RWPE2 (cell line): ENCODE measurements around the gene USP34.

ENCODE experiments used
- ATAC-seq: fragments of 200-7000 bp; cut with Tn5 transposase; 3 replicates; pipeline ENCODE4 v1.9.1; 2021; ENCODE audit warnings: low read depth
- DNase-seq: peaks from one replicate; pipeline ENCODE4 v3.0.0-alpha.2; 2020; ENCODE audit warnings: low spot score
- H3K27ac ChIP-seq: fragments of 450-650 bp; 2 replicates; pipeline ENCODE4 v1.5.1; 2017; ENCODE audit warnings: mild to moderate bottlenecking; ENCODE audit not compliant: poor library complexity, severe bottlenecking
- H3K27me3 ChIP-seq: fragments of 250-450 bp; sonication (Bioruptor Pico); 2 replicates; pipeline ENCODE4 v1.5.1; 2021; ENCODE audit warnings: mild to moderate bottlenecking, moderate library complexity; ENCODE audit not compliant: insufficient read depth, poor library complexity, severe bottlenecking
- H3K36me3 ChIP-seq: fragments of 250-450 bp; sonication (Bioruptor Pico); 2 replicates; pipeline ENCODE4 v1.5.1; 2020; ENCODE audit warnings: low read depth, mild to moderate bottlenecking, moderate library complexity
- H3K4me1 ChIP-seq: fragments of 250-450 bp; sonication (Bioruptor Pico); 2 replicates; pipeline ENCODE4 v1.5.1; 2021; ENCODE audit warnings: mild to moderate bottlenecking, moderate library complexity; ENCODE audit not compliant: insufficient read depth, poor library complexity, severe bottlenecking
- H3K4me3 ChIP-seq: fragments of 250-450 bp; sonication (Bioruptor Pico); 2 replicates; pipeline ENCODE4 v1.5.1; 2021; ENCODE audit warnings: mild to moderate bottlenecking, moderate library complexity; ENCODE audit not compliant: severe bottlenecking
- H3K9me3 ChIP-seq: fragments of 250-450 bp; sonication (Bioruptor Pico); 2 replicates; pipeline ENCODE4 v1.5.1; 2021; ENCODE audit warnings: mild to moderate bottlenecking, moderate library complexity; ENCODE audit not compliant: severe bottlenecking
- TF ChIP-seq, protein P1 (sequence below): fragments of 450-650 bp; IDR thresholded peaks from one replicate; pipeline ENCODE4 v1.5.1; 2017; ENCODE audit warnings: mild to moderate bottlenecking, moderate library complexity; ENCODE audit not compliant: poor library complexity, severe bottlenecking

Gene USP34

DNA sequence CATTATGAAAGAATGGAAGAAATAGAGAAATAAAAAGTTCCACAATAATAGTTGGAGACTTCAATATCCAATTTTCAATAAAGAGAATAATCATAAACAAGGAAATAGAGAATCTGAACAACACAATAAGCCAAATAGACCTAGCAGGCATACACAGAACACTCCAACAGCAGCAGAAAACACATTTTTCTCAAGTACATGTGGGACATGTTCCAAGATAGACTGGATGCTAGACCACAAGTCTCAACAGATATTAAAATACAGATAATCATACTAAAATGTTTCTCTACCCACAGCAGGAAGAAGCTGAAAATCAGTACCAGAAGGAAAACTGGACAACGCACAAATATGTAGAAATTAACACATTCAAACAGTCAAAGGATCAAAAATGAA, 113.9 kb downstream of the USP34 start:
- H3K9me3 ChIP-seq: peaks cover 8% of the 10 kb centered on the region
- H3K36me3 ChIP-seq: peaks cover 21% of the 10 kb centered on the region
- TF ChIP-seq, protein P1, sequence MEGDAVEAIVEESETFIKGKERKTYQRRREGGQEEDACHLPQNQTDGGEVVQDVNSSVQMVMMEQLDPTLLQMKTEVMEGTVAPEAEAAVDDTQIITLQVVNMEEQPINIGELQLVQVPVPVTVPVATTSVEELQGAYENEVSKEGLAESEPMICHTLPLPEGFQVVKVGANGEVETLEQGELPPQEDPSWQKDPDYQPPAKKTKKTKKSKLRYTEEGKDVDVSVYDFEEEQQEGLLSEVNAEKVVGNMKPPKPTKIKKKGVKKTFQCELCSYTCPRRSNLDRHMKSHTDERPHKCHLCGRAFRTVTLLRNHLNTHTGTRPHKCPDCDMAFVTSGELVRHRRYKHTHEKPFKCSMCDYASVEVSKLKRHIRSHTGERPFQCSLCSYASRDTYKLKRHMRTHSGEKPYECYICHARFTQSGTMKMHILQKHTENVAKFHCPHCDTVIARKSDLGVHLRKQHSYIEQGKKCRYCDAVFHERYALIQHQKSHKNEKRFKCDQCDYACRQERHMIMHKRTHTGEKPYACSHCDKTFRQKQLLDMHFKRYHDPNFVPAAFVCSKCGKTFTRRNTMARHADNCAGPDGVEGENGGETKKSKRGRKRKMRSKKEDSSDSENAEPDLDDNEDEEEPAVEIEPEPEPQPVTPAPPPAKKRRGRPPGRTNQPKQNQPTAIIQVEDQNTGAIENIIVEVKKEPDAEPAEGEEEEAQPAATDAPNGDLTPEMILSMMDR: no peak
- no peak for DNase-seq
- no peak for ATAC-seq
- H3K4me3 ChIP-seq: no peak overlapping the region
- H3K4me1 ChIP-seq: peaks cover 6% of the 10 kb centered on the region
- no peaks in the 10 kb centered on the region for H3K27me3 ChIP-seq
- H3K27ac ChIP-seq: no peak overlapping the region

DNA sequence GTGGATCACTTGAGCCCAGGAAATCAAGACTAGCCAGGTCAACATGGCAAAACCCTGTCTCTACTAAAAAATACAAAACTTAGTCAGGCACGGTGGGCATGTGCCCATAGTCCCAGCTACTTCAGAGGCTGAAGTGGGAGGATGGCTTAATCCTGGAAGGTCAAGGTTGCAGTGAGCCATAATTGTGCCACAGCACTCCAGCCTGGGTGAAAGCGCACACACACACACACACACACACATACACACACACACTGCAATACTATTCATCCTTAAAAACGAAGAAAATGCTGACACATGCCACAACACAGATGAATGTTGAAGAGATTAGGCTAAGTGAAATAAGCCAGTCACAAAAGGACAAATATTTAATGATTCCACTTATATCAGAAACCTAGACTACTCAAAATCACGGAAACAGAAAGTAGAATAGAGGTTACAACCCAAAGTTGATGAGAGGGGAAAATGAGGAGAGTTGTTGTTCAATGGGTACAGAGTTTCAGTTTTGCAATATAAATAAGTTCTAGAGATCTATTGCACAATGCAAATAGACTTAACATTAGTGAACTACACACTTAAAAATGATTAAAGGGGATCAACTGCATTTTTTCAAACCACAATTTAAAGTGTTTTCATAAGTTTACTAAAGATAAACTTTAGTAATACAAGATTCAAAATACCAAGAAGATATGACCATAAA, 114.5 kb downstream of the USP34 start:
- H3K36me3 ChIP-seq: peaks cover 21% of the 10 kb centered on the region
- no peak overlapping the region for H3K4me3 ChIP-seq
- H3K9me3 ChIP-seq: peaks cover 8% of the 10 kb centered on the region
- no peak overlapping the region for H3K27ac ChIP-seq
- TF ChIP-seq, protein P1: no peak
- no peak for DNase-seq
- H3K4me1 ChIP-seq: peaks cover 6% of the 10 kb centered on the region
- no peaks in the 10 kb centered on the region for H3K27me3 ChIP-seq
- no peak for ATAC-seq

GRCh38 chr2:61354543-61355197, 116.2 kb downstream of the USP34 start:
- no peak overlapping the region for H3K4me3 ChIP-seq
- H3K4me1 ChIP-seq: peaks cover 6% of the 10 kb centered on the region
- H3K9me3 ChIP-seq: peaks cover 8% of the 10 kb centered on the region
- DNase-seq (no peak), ATAC-seq (no peak)
- no peaks in the 10 kb centered on the region for H3K27me3 ChIP-seq
- no peak overlapping the region for H3K27ac ChIP-seq
- H3K36me3 ChIP-seq: peaks cover 28% of the 10 kb centered on the region
- TF ChIP-seq, protein P1: no peak

- H3K9me3 ChIP-seq: peaks cover 8% of the 10 kb centered on the region
- ATAC-seq (no peak), DNase-seq (no peak)
- TF ChIP-seq, protein P1: no peak
- no peak overlapping the region for H3K4me3 ChIP-seq
- no peak overlapping the region for H3K27ac ChIP-seq
- H3K36me3 ChIP-seq: peaks cover 32% of the 10 kb centered on the region
- peaks cover 6% of the 10 kb centered on the region for H3K4me1 ChIP-seq
- no peaks in the 10 kb centered on the region for H3K27me3 ChIP-seq
Observed at GRCh38 chr2:61353909-61354308, 117.0 kb downstream of the USP34 start.

- TF ChIP-seq, protein P1: no peak
- Histone ChIP-seq H3K4me1 (no peaks in the 10 kb centered on the region), H3K27ac (no peak overlapping the region), H3K36me3 (peaks cover 56% of the 10 kb centered on the region), H3K9me3 (peaks cover 8% of the 10 kb centered on the region), H3K27me3 (no peaks in the 10 kb centered on the region), H3K4me3 (no peak overlapping the region)
- no peak for ATAC-seq
- no peak for DNase-seq
Observed at GRCh38 chr2:61350777-61351176, 120.1 kb downstream of the USP34 start.
